Epithelial cell of prostate (primary cell): ENCODE data around the gene UIMC1.
"Not testable (repeated sequence)": the region's sequence is repeated elsewhere in the genome, so short reads cannot be mapped to it uniquely, and the experiment has no call there.

Source experiments
- DNase-seq: peaks from one replicate; pipeline ENCODE4 v3.0.0-alpha.2; 2011; ENCODE audit warnings: low read depth, low spot score
- H3K27ac ChIP-seq: fragments of 450-650 bp; 2 replicates; pipeline ENCODE4 v1.5.1; 2017; ENCODE audit warnings: mild to moderate bottlenecking

Gene UIMC1

GRCh38 chr5:176875014-176875550, 131.5 kb downstream of the UIMC1 start:
- no peak overlapping the region for H3K27ac ChIP-seq
- no peak for DNase-seq

- no peak overlapping the region for H3K27ac ChIP-seq
- DNase-seq: no peak
Measured at GRCh38 chr5:176874198-176874780, 132.3 kb downstream of the UIMC1 start.

- H3K27ac ChIP-seq: no peak overlapping the region
- DNase-seq: no peak
Measured at GRCh38 chr5:176873541-176874172, 132.9 kb downstream of the UIMC1 start.

GRCh38 chr5:176873011-176873410, 133.6 kb downstream of the UIMC1 start:
- not testable (repeated sequence) for DNase-seq, H3K27ac ChIP-seq

- not testable (repeated sequence) for H3K27ac ChIP-seq, DNase-seq
Measured at GRCh38 chr5:176872586-176872985, 134.0 kb downstream of the UIMC1 start.

- not testable (repeated sequence) for DNase-seq, H3K27ac ChIP-seq
Measured at GRCh38 chr5:176870644-176871043, 135.9 kb downstream of the UIMC1 start.

- H3K27ac ChIP-seq: no peak overlapping the region
- DNase-seq: no peak
Measured at GRCh38 chr5:176870110-176870591, 136.4 kb downstream of the UIMC1 start.

GRCh38 chr5:176869501-176870109, 137.0 kb downstream of the UIMC1 start:
- no peak for DNase-seq
- H3K27ac ChIP-seq: no peak overlapping the region

GRCh38 chr5:176868731-176869130, 137.8 kb downstream of the UIMC1 start:
- no peak for DNase-seq
- no peak overlapping the region for H3K27ac ChIP-seq

GRCh38 chr5:176868126-176868525, 138.5 kb downstream of the UIMC1 start:
- DNase-seq: no peak
- no peak overlapping the region for H3K27ac ChIP-seq

- no peak for DNase-seq
- no peak overlapping the region for H3K27ac ChIP-seq
Measured at GRCh38 chr5:176866707-176867310, 139.8 kb downstream of the UIMC1 start.

- H3K27ac ChIP-seq: no peak overlapping the region
- DNase-seq: no peak
Measured at GRCh38 chr5:176865964-176866363, 140.6 kb downstream of the UIMC1 start.

GRCh38 chr5:176864755-176865154, 141.8 kb downstream of the UIMC1 start:
- no peak for DNase-seq
- no peak overlapping the region for H3K27ac ChIP-seq

- no peak overlapping the region for H3K27ac ChIP-seq
- DNase-seq: no peak
Measured at GRCh38 chr5:176863765-176864098, 142.8 kb downstream of the UIMC1 start.

GRCh38 chr5:176863041-176863764, 143.4 kb downstream of the UIMC1 start:
- H3K27ac ChIP-seq: no peak overlapping the region
- DNase-seq: no peak

GRCh38 chr5:176862330-176862995, 144.1 kb downstream of the UIMC1 start:
- no peak overlapping the region for H3K27ac ChIP-seq
- no peak for DNase-seq

GRCh38 chr5:176861276-176861675, 145.3 kb downstream of the UIMC1 start:
- no peak for DNase-seq
- H3K27ac ChIP-seq: no peak overlapping the region

GRCh38 chr5:176860381-176860780, 146.2 kb downstream of the UIMC1 start:
- no peak for DNase-seq
- no peak overlapping the region for H3K27ac ChIP-seq

GRCh38 chr5:176859916-176860315, 146.7 kb downstream of the UIMC1 start:
- no peak for DNase-seq
- H3K27ac ChIP-seq: no peak overlapping the region

- DNase-seq: no peak
- H3K27ac ChIP-seq: no peak overlapping the region
Measured at GRCh38 chr5:176857894-176858273, 148.7 kb downstream of the UIMC1 start.
